OCI-LY7 (cell line): ENCODE results near the gene GPR50. TPM values are rescaled to one million over a fixed set of nuclear protein-coding genes. Genes with fewer than 3 reads are reported as not detected.

ENCODE experiments used
- BruUV-seq: library from RNA; stranded (reverse); fragments of 400-500 nt; replicated peaks from 2 replicates; lab custom pipeline; 2021; lab: Mats Ljungman, UMichigan
- CTCF ChIA-PET: fragments of 300-600 bp; sonication (Branson Sonifier 250); formaldehyde crosslinking; loops from one replicate; lab custom pipeline; 2022; ENCODE audit warnings: antibody characterized with exemption; ENCODE audit not compliant: unreplicated experiment; lab: Charles Lee
- POLR2A ChIA-PET: fragments of 300-600 bp; sonication (Branson Sonifier 250); formaldehyde crosslinking; loops from one replicate; lab custom pipeline; 2022; ENCODE audit warnings: antibody characterized with exemption; lab: Charles Lee
- DNase-seq: peaks from one replicate; pipeline ENCODE4 v3.0.0-alpha.2; 2015; ENCODE audit warnings: low spot score
- H2AFZ ChIP-seq: fragments of 200-600 bp; sonication (generic), shearing (Covaris generic); 2 replicates; pipeline ENCODE4 v1.6.1; 2014; ENCODE audit warnings: mild to moderate bottlenecking, antibody characterized with exemption, low read length, moderate library complexity
- H3K27ac ChIP-seq: fragments of 200-600 bp; sonication (generic); 2 replicates; pipeline ENCODE4 v1.5.1; 2014; ENCODE audit warnings: mixed run types, low read depth, mild to moderate bottlenecking, moderate library complexity, low read length, inconsistent platforms; ENCODE audit not compliant: poor library complexity, severe bottlenecking
- H3K36me3 ChIP-seq: fragments of 200-600 bp; sonication (generic); 2 replicates; pipeline ENCODE4 v1.6.1; 2014; ENCODE audit warnings: mild to moderate bottlenecking, antibody characterized with exemption, low read length, moderate library complexity, mixed read lengths; ENCODE audit not compliant: insufficient read depth
- H3K4me1 ChIP-seq: fragments of 200-600 bp; sonication (generic); 2 replicates; pipeline ENCODE4 v1.5.1; 2014; ENCODE audit warnings: mild to moderate bottlenecking, low read length; ENCODE audit not compliant: insufficient read depth, poor library complexity, severe bottlenecking
- H3K4me2 ChIP-seq: fragments of 200-600 bp; sonication (generic); 2 replicates; pipeline ENCODE4 v1.6.1; 2014; ENCODE audit warnings: mild to moderate bottlenecking, low read length
- H3K4me3 ChIP-seq: fragments of 200-600 bp; sonication (generic); 2 replicates; pipeline ENCODE4 v1.5.1; 2014; ENCODE audit warnings: mild to moderate bottlenecking, low read depth, low read length; ENCODE audit not compliant: poor library complexity, severe bottlenecking
- H3K79me2 ChIP-seq: fragments of 200-600 bp; sonication (generic); 2 replicates; pipeline ENCODE4 v1.6.1; 2016; ENCODE audit warnings: low read depth, mild to moderate bottlenecking, low read length, moderate library complexity, mixed read lengths; ENCODE audit not compliant: insufficient read depth
- H3K9me2 ChIP-seq: fragments of 200-600 bp; sonication (generic); 2 replicates; pipeline ENCODE4 v1.6.1; 2016; ENCODE audit warnings: mild to moderate bottlenecking, low read length, mixed read lengths; ENCODE audit not compliant: insufficient read depth
- H3K9me3 ChIP-seq: fragments of 200-600 bp; sonication (generic); 2 replicates; pipeline ENCODE4 v1.6.1; 2014; ENCODE audit warnings: mild to moderate bottlenecking, mixed run types, low read length, mixed read lengths
- H4K20me1 ChIP-seq: fragments of 200-600 bp; sonication (generic); 2 replicates; pipeline ENCODE4 v1.6.1; 2014; ENCODE audit warnings: mild to moderate bottlenecking, antibody characterized with exemption, low read length, moderate library complexity, mixed read lengths; ENCODE audit not compliant: insufficient read depth
- CTCF ChIP-seq: fragments of 200-600 bp; sonication (generic); conservative IDR thresholded peaks from 2 replicates; pipeline ENCODE4 v1.5.1; 2014; ENCODE audit warnings: mild to moderate bottlenecking, antibody characterized with exemption, low read length, moderate library complexity, mixed read lengths
- EZH2phosphoT487 ChIP-seq: fragments of 200-600 bp; sonication (generic); IDR thresholded peaks from 2 replicates; pipeline ENCODE4 v1.6.1; 2018; ENCODE audit warnings: low read depth, borderline replicate concordance, mild to moderate bottlenecking, mixed run types, antibody characterized with exemption, low read length, moderate library complexity, mixed read lengths
- intact Hi-C: fragments of 100-400 bp; cut with micrococcal nuclease; formaldehyde crosslinking; loops from one replicate; pipeline ENCODE4 v1.10.0; 2022; ENCODE audit not compliant: unreplicated experiment
- total RNA-seq, 2 experiments: library from RNA; depleted of rRNA in 1 of 2; stranded (reverse); fragments of >200 nt in 1 of 2; shearing (Covaris generic) in 1 of 2; gene quantifications; 2 replicates each; pipeline ENCODE4 v1.2.3, GENCODE V29; 2014 to 2022

Gene GPR50
- total RNA-seq, 2 experiments from 2014 or later: not detected

GRCh38 chrX:151174581-151175282 is 1.7 kb upstream of the GPR50 start:
- intact Hi-C loops: no loop called here
- CTCF ChIA-PET: no interaction called here
- Histone ChIP-seq H4K20me1 (no peaks in the 10 kb centered on the region), H3K9me2 (no peaks in the 10 kb centered on the region), H3K36me3 (no peaks in the 10 kb centered on the region), H3K4me1 (no peaks in the 10 kb centered on the region), H3K4me3 (no peak overlapping the region), H3K27ac (no peak overlapping the region), H3K9me3 (no peaks in the 10 kb centered on the region), H3K79me2 (no peaks in the 10 kb centered on the region), H3K4me2 (no peak overlapping the region), H2AFZ (no peak overlapping the region)
- no peak for DNase-seq
- POLR2A ChIA-PET: no interaction called here
- BruUV-seq: no TSS peak
- no peak for TF ChIP-seq CTCF
- no peak for TF ChIP-seq EZH2phosphoT487

- Histone ChIP-seq H3K79me2 (no peaks in the 10 kb centered on the region), H4K20me1 (no peaks in the 10 kb centered on the region), H3K36me3 (no peaks in the 10 kb centered on the region), H3K9me2 (no peaks in the 10 kb centered on the region), H3K4me2 (no peak overlapping the region), H3K9me3 (no peaks in the 10 kb centered on the region), H3K4me3 (no peak overlapping the region), H3K27ac (no peak overlapping the region), H3K4me1 (no peaks in the 10 kb centered on the region), H2AFZ (no peak overlapping the region)
- ChIA-PET CTCF (no interaction called here), POLR2A (no interaction called here)
- BruUV-seq: no TSS peak
- intact Hi-C loops: no loop called here
- TF ChIP-seq EZH2phosphoT487: no peak
- TF ChIP-seq CTCF: no peak
- no peak for DNase-seq
Observed at GRCh38 chrX:151175283-151176062, 911 bp upstream of the GPR50 start.
